ENCODE measurements around the gene GPR142. TPM values are rescaled to one million over a fixed set of nuclear protein-coding genes. Genes with fewer than 3 reads are reported as not detected.

Gene GPR142
- total RNA-seq, 1 experiment from 2014 or later, result not detected

DNA sequence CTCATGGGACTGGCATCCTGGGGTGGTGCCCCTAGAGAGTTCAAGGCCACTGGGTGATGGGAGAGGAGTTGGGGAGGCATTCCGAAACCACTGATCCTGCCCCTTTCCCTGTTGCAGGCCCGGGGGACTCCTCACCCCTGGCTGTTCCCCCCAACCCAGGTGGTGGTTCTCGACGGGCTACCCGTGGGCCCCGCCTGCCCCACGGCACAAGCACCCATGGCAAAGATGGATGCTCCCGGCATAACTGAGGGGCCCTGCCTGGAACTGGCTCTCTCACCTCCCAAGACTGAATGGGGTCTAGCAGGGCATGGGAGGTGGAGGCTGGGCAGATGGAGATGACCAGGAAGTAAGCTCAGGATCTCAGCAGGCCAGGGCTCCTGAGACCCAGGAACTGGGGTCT is 12.2 kb upstream of the GPR142 start:
- Histone ChIP-seq H3K79me2 (ENCODE audit: low read length) (no peaks in the 10 kb centered on the region), H3K27ac (ENCODE audit: low read length) (no peak overlapping the region), H3K4me1 (ENCODE audit: insufficient read depth, low read length) (no peaks in the 10 kb centered on the region), H3F3A (ENCODE audit: low read length, unreplicated experiment) (no peaks in the 10 kb centered on the region), H3K4me3 (ENCODE audit: low read length) (no peak overlapping the region), H3K9ac (ENCODE audit: low read length) (no peak overlapping the region), H2AFZ (ENCODE audit: low read length) (no peak overlapping the region), H4K20me1 (ENCODE audit: low read length) (no peaks in the 10 kb centered on the region), H3K36me3 (ENCODE audit: low read depth, low read length) (no peaks in the 10 kb centered on the region), H3K27me3 (ENCODE audit: low read length) (peaks cover 92% of the 10 kb centered on the region), H3K9me2 (replicated peaks; ENCODE audit: low read length) (no peaks in the 10 kb centered on the region), H3K9me3 (ENCODE audit: low read length) (no peaks in the 10 kb centered on the region), H3K4me2 (ENCODE audit: low read length) (no peak overlapping the region)
- no peak for ATAC-seq
- ChIA-PET CTCF (no interaction called here), POLR2A (ENCODE audit: unreplicated experiment) (no interaction called here)
- TF ChIP-seq, protein P1, sequence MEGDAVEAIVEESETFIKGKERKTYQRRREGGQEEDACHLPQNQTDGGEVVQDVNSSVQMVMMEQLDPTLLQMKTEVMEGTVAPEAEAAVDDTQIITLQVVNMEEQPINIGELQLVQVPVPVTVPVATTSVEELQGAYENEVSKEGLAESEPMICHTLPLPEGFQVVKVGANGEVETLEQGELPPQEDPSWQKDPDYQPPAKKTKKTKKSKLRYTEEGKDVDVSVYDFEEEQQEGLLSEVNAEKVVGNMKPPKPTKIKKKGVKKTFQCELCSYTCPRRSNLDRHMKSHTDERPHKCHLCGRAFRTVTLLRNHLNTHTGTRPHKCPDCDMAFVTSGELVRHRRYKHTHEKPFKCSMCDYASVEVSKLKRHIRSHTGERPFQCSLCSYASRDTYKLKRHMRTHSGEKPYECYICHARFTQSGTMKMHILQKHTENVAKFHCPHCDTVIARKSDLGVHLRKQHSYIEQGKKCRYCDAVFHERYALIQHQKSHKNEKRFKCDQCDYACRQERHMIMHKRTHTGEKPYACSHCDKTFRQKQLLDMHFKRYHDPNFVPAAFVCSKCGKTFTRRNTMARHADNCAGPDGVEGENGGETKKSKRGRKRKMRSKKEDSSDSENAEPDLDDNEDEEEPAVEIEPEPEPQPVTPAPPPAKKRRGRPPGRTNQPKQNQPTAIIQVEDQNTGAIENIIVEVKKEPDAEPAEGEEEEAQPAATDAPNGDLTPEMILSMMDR (conservative IDR thresholded peaks at IDR 0.05; ENCODE audit: low read depth, low read length), result no peak
- TF ChIP-seq EZH2 (IDR thresholded peaks at IDR 0.05; ENCODE audit: low read length, unreplicated experiment) (no peak), EZH2phosphoT487 (IDR thresholded peaks at IDR 0.05; ENCODE audit: borderline replicate concordance, low read length) (no peak)
- no TSS peak for BruUV-seq (replicated peaks)
- DNase-seq, result no peak
- intact Hi-C loops (cut with micrococcal nuclease), result no loop called here

DNA sequence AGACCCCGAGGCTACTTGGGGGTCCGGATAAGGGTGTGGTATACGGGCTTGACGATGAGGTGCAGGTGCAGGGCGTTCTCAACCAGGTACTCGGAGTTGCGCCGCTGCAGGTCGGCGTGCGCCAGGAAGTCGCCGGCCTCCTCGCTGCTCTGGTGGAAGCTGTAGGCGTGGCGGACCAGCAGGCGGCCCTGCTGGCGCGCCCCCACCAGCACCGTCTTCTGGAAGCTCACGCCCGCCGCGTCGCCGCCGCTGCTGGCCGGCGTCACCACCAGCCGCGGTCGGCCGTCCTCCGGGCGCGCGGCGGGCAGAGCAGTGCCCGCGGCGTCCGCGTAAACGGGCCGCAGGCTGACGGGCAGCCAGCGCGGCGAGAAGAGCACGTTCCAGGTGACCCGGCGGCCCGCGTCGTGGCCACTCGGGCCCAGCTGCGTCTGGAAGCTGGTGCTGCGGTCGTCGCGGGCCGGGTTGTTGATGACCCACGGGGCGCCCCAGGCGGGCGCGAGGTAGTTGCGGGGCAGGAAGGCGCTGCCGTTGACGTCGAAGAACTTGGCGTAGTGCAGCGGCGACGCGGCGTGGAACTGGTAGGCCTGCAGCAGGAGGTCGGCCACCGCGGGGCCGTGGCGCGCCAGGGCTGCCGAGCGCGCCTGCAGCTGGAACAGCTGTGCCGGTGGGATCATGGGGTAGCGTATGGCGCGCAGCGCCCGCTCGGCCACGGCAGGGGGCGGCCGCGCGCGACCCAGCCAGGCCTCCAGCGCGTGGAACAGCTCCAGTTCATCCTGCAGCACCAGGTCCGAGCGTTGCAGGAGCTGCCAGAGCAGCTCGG is 10.4 kb upstream of the GPR142 start:
- ATAC-seq (peak; percentile 15; the same call in 1 of the 2 replicates), DNase-seq (peak; percentile 29)
- Histone ChIP-seq H3K27ac (ENCODE audit: low read length) (no peak overlapping the region), H3K4me1 (ENCODE audit: insufficient read depth, low read length) (no peaks in the 10 kb centered on the region), H4K20me1 (ENCODE audit: low read length) (no peaks in the 10 kb centered on the region), H3F3A (ENCODE audit: low read length, unreplicated experiment) (no peaks in the 10 kb centered on the region), H3K4me2 (ENCODE audit: low read length) (peak overlapping the region; percentile 71), H3K9me3 (ENCODE audit: low read length) (no peaks in the 10 kb centered on the region), H3K9me2 (replicated peaks; ENCODE audit: low read length) (no peaks in the 10 kb centered on the region), H3K79me2 (ENCODE audit: low read length) (no peaks in the 10 kb centered on the region), H2AFZ (ENCODE audit: low read length) (peak overlapping the region; percentile 41), H3K36me3 (ENCODE audit: low read depth, low read length) (no peaks in the 10 kb centered on the region), H3K4me3 (ENCODE audit: low read length) (peak overlapping the region; percentile 37; the same call in 1 of the 2 replicates), H3K9ac (ENCODE audit: low read length) (no peak overlapping the region), H3K27me3 (ENCODE audit: low read length) (peaks cover 87% of the 10 kb centered on the region)
- ChIA-PET POLR2A (ENCODE audit: unreplicated experiment) (no interaction called here), CTCF (interaction anchor here (0.6 kb wide), 1 partner anchor 157 kb away, joined by 3 read pairs; no protein-coding TSS in a partner anchor)
- TF ChIP-seq EZH2 (IDR thresholded peaks at IDR 0.05; ENCODE audit: low read length, unreplicated experiment), result peak; percentile 36
- peak; percentile 57; the same call in 1 of the 2 replicates for TF ChIP-seq EZH2phosphoT487 (IDR thresholded peaks at IDR 0.05; ENCODE audit: borderline replicate concordance, low read length)
- TF ChIP-seq, protein P1 (conservative IDR thresholded peaks at IDR 0.05; ENCODE audit: low read depth, low read length), result no peak
- intact Hi-C loops (cut with micrococcal nuclease), result no loop called here
- no TSS peak for BruUV-seq (replicated peaks)

DNA sequence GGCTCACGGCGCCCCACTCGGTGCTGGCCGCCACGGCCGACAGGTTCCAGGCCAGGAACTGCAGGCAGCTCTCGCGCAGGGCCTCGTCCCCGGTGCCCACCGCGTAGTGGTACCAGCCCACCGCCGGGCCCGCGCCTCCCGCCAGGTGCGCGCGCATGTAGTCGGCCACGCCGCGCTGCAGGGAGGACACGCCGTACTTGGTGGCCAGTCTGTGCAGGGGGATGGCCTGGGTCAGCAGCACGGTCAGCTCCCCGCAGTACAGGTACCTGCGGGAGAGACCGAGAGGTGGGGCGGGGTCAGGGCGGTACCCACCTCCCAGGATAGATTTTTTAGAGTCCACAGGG is 9.9 kb upstream of the GPR142 start:
- H3K9me3 ChIP-seq (ENCODE audit: low read length), result no peaks in the 10 kb centered on the region
- H3K36me3 ChIP-seq (ENCODE audit: low read depth, low read length), result no peaks in the 10 kb centered on the region
- POLR2A ChIA-PET (ENCODE audit: unreplicated experiment), result interaction anchor here (0.6 kb wide), 1 partner anchor 140 kb away, joined by 6 read pairs; no protein-coding TSS in a partner anchor
- H3K27me3 ChIP-seq (ENCODE audit: low read length), result peaks cover 87% of the 10 kb centered on the region
- H3K9ac ChIP-seq (ENCODE audit: low read length), result no peak overlapping the region
- peak overlapping the region; percentile 41; the same call in 1 of the 2 replicates for H2AFZ ChIP-seq (ENCODE audit: low read length)
- intact Hi-C loops (cut with micrococcal nuclease), result no loop called here
- ATAC-seq (no peak), DNase-seq (no peak)
- no peaks in the 10 kb centered on the region for H4K20me1 ChIP-seq (ENCODE audit: low read length)
- peak overlapping the region; percentile 37; the same call in 1 of the 2 replicates for H3K4me3 ChIP-seq (ENCODE audit: low read length)
- no peaks in the 10 kb centered on the region for H3F3A ChIP-seq (ENCODE audit: low read length, unreplicated experiment)
- TF ChIP-seq EZH2 (IDR thresholded peaks at IDR 0.05; ENCODE audit: low read length, unreplicated experiment) (no peak), EZH2phosphoT487 (IDR thresholded peaks at IDR 0.05; ENCODE audit: borderline replicate concordance, low read length) (no peak)
- TF ChIP-seq, protein P1 (conservative IDR thresholded peaks at IDR 0.05; ENCODE audit: low read depth, low read length), result no peak
- BruUV-seq (replicated peaks), result no TSS peak
- peak overlapping the region; percentile 71 for H3K4me2 ChIP-seq (ENCODE audit: low read length)
- no peak overlapping the region for H3K27ac ChIP-seq (ENCODE audit: low read length)
- CTCF ChIA-PET, result interaction anchor here (0.6 kb wide), 1 partner anchor 158 kb away, joined by 3 read pairs; no protein-coding TSS in a partner anchor
- H3K79me2 ChIP-seq (ENCODE audit: low read length), result no peaks in the 10 kb centered on the region
- H3K4me1 ChIP-seq (ENCODE audit: insufficient read depth, low read length), result no peaks in the 10 kb centered on the region
- H3K9me2 ChIP-seq (replicated peaks; ENCODE audit: low read length), result no peaks in the 10 kb centered on the region

Measured in PC-3 (cell line).